ENCODE results near the gene PROSER2.
A peak's percentile ranks its signal among the peaks of the same experiment; 100 is the strongest.

The PROSER2 gene

GRCh38 chr10:11870900-11871400, 47.8 kb downstream of the PROSER2 start:
- no peak for DNase-seq

DNA sequence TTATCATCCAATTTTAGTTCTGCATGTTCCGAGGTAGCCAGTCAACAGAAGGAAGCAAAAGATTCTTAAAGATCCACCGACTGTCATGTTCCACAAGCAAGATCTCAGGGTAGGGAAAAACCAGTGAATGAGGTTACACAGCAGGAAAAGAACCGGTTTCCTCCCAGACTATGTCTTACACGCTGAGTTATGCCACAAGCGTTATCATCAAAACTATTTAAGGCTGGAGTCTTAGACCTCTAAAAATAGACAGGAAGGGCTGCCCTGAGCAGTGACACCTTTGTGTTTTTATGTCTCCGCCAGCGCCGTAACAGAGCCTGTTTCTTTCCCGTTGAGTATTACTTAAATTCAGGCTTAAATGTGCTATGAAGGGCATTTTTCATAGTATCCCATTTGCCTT, 48.3 kb downstream of the PROSER2 start:
- no peak for DNase-seq

- DNase-seq: no peak
Observed at GRCh38 chr10:11874568-11875493, 51.7 kb downstream of the PROSER2 start.

- no peak for DNase-seq
Observed at GRCh38 chr10:11875494-11876281, 52.5 kb downstream of the PROSER2 start.

GRCh38 chr10:11876324-11876723, 53.2 kb downstream of the PROSER2 start:
- DNase-seq: no peak

DNA sequence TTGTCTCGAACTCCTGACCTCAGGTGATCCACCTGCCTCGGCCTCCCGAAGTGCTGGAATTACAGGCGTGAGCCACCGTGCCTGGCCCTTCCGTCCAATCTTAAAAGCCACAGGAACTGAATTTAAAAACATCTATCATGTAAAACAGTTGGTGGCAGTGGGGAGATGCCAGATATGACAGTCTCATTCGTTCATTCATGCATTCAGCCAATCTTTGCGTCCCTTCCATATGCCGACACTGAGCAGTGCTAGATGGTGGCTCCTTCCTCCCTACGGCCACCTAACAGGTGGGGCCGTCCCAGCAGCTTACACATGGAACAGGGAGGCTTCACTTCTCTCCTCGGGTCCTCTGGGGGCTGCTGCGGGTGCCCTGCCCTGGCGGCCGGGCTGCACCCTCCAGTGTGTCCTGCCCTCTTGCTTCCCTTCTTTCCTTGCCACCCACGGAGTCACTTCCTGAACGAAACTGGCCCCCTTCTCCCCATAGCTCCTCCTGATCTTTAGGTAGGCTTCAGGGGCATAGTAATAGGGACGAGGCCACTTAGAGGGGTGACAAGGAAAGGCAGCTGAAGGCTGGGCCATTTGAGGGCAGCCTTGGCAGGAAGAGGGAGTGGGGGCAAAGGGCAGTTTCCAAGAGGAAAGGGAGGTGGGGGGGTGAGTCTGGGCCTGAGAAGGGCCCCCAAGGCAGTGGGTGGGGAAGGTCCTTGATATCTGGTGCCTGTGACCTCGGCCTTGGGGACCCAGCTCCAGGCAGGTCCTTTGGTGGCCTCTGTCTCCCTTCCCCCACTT, 53.8 kb downstream of the PROSER2 start:
- DNase-seq: no peak

GRCh38 chr10:11877591-11877905, 54.4 kb downstream of the PROSER2 start:
- DNase-seq: no peak

GRCh38 chr10:11878776-11879175, 55.6 kb downstream of the PROSER2 start:
- DNase-seq: no peak

DNA sequence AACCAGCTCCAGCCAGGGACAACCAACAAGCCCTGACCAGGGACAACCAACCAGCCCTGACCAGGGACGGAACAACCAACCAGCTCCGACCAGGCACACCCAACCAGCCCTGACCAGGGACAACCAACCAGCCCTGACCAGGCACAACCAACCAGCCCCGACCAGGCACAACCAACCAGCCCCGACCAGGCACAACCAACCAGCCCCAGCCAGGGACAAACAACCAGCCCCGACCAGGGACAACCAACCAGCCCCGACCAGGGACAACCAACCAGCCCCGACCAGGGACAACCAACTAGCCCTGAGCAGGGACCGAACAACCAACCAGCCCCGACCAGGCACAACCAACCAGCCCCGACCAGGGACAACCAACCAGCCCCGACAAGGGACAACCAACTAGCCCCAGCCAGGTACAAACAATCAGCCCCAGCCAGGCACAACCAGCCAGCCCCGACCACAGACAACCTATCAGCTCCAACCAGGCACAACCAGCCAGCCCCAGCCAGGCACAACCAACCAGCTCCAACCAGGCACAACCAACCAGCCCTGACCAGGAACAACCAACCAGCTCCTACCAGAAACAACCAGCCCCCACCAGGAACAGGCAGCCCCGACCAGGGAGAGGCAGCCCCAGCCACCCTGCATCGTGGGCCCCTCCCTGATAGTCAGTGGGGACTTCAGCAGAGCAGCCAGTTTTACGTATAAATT, 56.4 kb downstream of the PROSER2 start:
- no peak for DNase-seq

- DNase-seq: no peak
Observed at GRCh38 chr10:11880151-11881029, 57.2 kb downstream of the PROSER2 start.

GRCh38 chr10:11881030-11881476, 57.9 kb downstream of the PROSER2 start:
- no peak for DNase-seq

DNA sequence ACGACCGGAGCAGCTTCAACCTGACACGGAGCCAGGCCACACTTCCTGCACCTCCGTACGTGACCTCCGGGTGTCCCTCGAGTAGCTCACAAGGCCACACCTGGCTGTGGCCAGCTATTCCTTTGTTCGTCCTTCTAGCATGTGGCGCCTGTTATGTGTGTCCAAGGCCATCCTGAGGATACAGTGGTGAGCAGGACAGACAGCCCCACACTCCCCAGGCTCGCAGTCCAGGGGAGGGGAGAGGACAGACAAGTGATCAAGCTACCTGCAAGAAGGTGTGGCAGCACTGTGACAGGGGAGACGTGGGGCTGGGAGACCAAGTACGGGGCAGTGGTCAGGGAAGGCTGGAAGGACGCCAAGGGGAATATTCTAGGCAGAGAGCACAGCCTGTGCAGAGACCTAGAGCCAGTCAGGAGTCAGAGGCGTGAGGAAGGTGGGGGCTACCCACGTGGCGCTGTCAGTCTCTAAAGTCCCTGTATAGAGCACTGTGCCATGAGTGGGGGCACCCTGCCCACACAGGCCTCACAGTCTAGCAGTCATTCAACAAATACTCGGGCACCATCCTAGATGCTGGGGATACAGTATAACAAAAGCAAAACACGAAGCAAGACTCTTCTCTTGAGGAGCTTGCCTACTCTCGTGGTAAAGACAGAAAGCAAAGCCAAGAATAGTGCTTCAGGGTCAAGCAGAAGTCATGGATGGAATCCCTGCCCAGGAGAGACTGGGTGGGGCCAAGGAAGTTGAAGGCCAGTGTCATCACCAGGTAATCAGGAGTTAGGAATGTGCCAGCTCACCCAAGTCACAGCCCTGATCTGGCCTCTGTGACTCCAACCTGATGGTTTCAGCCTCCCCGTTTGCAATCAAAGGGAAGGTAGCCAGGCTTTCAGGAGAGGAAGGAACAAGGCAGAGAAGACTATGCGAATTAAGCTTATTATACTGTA, 58.6 kb downstream of the PROSER2 start:
- no peak for DNase-seq

DNA sequence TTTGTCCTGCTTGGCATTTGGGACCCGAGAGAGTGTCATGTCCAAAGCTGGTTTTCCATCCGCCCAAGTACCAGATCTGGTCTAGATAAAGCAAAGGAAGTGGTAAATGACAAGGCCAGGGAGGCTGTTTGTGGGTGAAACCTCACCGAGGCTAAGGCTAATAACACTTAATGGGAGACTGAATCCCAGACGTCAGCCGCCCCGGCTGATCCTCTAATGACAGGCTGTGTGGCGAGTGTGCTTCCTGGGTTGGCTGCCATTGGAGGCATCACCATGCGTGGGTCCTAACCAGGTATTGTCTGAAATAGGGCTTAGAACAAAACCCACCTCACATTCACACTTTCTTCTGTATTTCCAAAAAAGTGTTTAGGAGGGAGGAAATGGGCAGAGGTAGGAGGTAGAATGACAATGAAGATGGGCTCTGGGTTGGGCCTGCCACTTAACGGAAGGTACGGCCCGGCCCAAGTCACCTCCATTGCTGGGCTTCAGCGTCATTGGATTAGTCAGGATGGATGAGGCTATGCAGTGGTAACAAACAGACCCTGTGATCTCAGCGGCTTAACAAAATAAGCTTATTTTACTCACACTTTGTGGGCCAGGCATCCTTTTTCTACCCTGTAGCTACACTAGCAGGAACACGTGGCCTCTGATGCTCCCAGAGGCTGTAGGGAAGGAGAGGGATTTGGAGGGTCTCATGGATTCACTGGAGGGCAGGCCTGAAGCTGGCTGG, 59.7 kb downstream of the PROSER2 start:
- peak in 1 of 2 experiments; percentile 1 for DNase-seq

GRCh38 chr10:11884706-11885423, 61.7 kb downstream of the PROSER2 start:
- no peak for DNase-seq

GRCh38 chr10:11885437-11886137, 62.4 kb downstream of the PROSER2 start:
- no peak for DNase-seq

DNA sequence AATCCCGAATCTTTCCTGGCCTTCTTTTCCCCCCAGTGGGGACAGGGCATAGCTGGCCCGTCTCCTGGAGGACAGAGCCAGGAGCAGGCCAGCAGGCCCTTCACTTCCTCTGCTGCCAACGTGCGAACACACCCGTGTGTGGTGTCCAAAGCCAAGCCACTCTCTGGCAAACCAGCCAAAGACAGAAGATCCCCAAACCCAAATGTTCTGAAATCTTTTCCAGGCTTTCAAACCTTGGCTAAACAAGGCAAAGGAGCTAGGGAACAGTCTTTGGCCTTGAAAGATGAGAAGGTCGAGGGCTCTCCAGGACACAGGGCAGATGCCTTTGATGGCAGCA, 63.0 kb downstream of the PROSER2 start:
- DNase-seq: no peak

GRCh38 chr10:11886851-11887250, 63.7 kb downstream of the PROSER2 start:
- no peak for DNase-seq
